Neuronal stem cell (in vitro differentiated cells): ENCODE results near the gene TSPYL6.
"Not testable (repeated sequence)": the region's sequence is repeated elsewhere in the genome, so short reads cannot be mapped to it uniquely, and the experiment has no call there.

Source experiments
- DNase-seq: peaks from one replicate; pipeline ENCODE4 v3.0.0-alpha.2; 2013; ENCODE audit warnings: low spot score
- H2AFZ ChIP-seq: one replicate; pipeline ENCODE4 v1.6.1; 2013; ENCODE audit warnings: mild to moderate bottlenecking, low read length, inconsistent platforms
- H2AK5ac ChIP-seq: 2 replicates; pipeline ENCODE4 v1.6.1; 2013; ENCODE audit warnings: low read depth, mild to moderate bottlenecking, inconsistent platforms, low read length, moderate library complexity, mixed read lengths
- H2BK120ac ChIP-seq: 2 replicates; pipeline ENCODE4 v1.6.1; 2013; ENCODE audit warnings: low read depth, mild to moderate bottlenecking, inconsistent platforms, low read length, moderate library complexity, mixed read lengths
- H2BK12ac ChIP-seq: one replicate; pipeline ENCODE4 v1.6.1; 2013; ENCODE audit warnings: low read length, inconsistent platforms
- H2BK15ac ChIP-seq: 2 replicates; pipeline ENCODE4 v1.6.1; 2013; ENCODE audit warnings: mild to moderate bottlenecking, low read length, inconsistent platforms, mixed read lengths
- H2BK5ac ChIP-seq: one replicate; pipeline ENCODE4 v1.6.1; 2013; ENCODE audit warnings: inconsistent platforms, mild to moderate bottlenecking, low read length, moderate library complexity
- H3K14ac ChIP-seq: one replicate; pipeline ENCODE4 v1.6.1; 2013; ENCODE audit warnings: low read length, inconsistent platforms
- H3K18ac ChIP-seq: 2 replicates; pipeline ENCODE4 v1.6.1; 2013; ENCODE audit warnings: low read length, inconsistent platforms
- H3K23ac ChIP-seq: 2 replicates; pipeline ENCODE4 v1.6.1; 2013; ENCODE audit warnings: low read depth, mild to moderate bottlenecking, mixed read lengths, low read length, inconsistent platforms; ENCODE audit not compliant: poor library complexity
- H3K27ac ChIP-seq: replicated peaks from 3 replicates; pipeline ENCODE4 v1.5.1; 2013; ENCODE audit warnings: low read length, inconsistent platforms
- H3K27me3 ChIP-seq, 3 experiments: 2 replicates each; pipeline ENCODE4 v1.6.1; 2013; ENCODE audit warnings: low read length in 3 of 3, mild to moderate bottlenecking in 2 of 3, inconsistent platforms in 1 of 3, low read depth in 1 of 3, mixed read lengths in 1 of 3, moderate library complexity in 1 of 3; ENCODE audit not compliant: control insufficient read depth in 3 of 3, insufficient read depth in 3 of 3
- H3K36me3 ChIP-seq, 2 donors: replicated peaks in 1 of 2; 2 replicates each; pipeline ENCODE4 v1.6.1; 2013; ENCODE audit warnings: low read length in 2 of 2; ENCODE audit not compliant: control insufficient read depth in 2 of 2, insufficient read depth in 2 of 2
- H3K4ac ChIP-seq: 2 replicates; pipeline ENCODE4 v1.6.1; 2013; ENCODE audit warnings: inconsistent platforms, mild to moderate bottlenecking, low read length, moderate library complexity
- H3K4me1 ChIP-seq, 2 donors: 1 replicate in 1 of 2; 2 replicates in 1 of 2; pipeline ENCODE4 v1.6.1; 2013; ENCODE audit warnings: low read length in 2 of 2, low read depth in 1 of 2; ENCODE audit not compliant: control insufficient read depth in 2 of 2, insufficient read depth in 1 of 2
- H3K4me2 ChIP-seq: one replicate; pipeline ENCODE4 v1.6.1; 2013; ENCODE audit warnings: mild to moderate bottlenecking, low read length, inconsistent platforms; ENCODE audit not compliant: insufficient read depth, poor library complexity, severe bottlenecking
- H3K4me3 ChIP-seq, 2 donors: 2 replicates each; pipeline ENCODE4 v1.5.1; 2013; ENCODE audit warnings: low read length in 2 of 2, mild to moderate bottlenecking in 2 of 2, inconsistent platforms in 1 of 2, moderate library complexity in 1 of 2
- H3K79me1 ChIP-seq: one replicate; pipeline ENCODE4 v1.6.1; 2013; ENCODE audit warnings: low read depth, mild to moderate bottlenecking, inconsistent platforms, low read length, moderate library complexity
- H3K9ac ChIP-seq: one replicate; pipeline ENCODE4 v1.6.1; 2013; ENCODE audit warnings: mild to moderate bottlenecking, low read depth, low read length, inconsistent platforms; ENCODE audit not compliant: poor library complexity
- H3K9me3 ChIP-seq, 2 donors: replicated peaks in 1 of 2; 2 replicates each; pipeline versions ENCODE3 to v1.6.1; 2013; ENCODE audit warnings: low read length in 2 of 2, mild to moderate bottlenecking in 2 of 2, inconsistent platforms in 1 of 2, low read depth in 1 of 2, mixed read lengths in 1 of 2, moderate library complexity in 1 of 2; ENCODE audit not compliant: control insufficient read depth in 2 of 2, insufficient read depth in 1 of 2
- H4K8ac ChIP-seq: one replicate; pipeline ENCODE4 v1.6.1; 2013; ENCODE audit warnings: low read depth, mild to moderate bottlenecking, inconsistent platforms, low read length, moderate library complexity
- H4K91ac ChIP-seq: one replicate; pipeline ENCODE4 v1.6.1; 2013; ENCODE audit warnings: low read length, low read depth, mild to moderate bottlenecking, inconsistent platforms; ENCODE audit not compliant: poor library complexity
- WGBS, 2 donors: extraction: QIAGEN DNeasy Blood & Tissue Kit; methylation state at CpG; one replicate each; pipeline ENCODE4 v1.1.7; 2013; ENCODE audit warnings: missing lambda C conversion rate in 2 of 2, mixed read lengths in 1 of 2; ENCODE audit not compliant: insufficient read length in 2 of 2, insufficient replicate concordance in 1 of 2; ENCODE audit errors: extremely low coverage in 2 of 2; 5-methylcytosine and 5-hydroxymethylcytosine counted together

Gene TSPYL6

GRCh38 chr2:54265081-54265480 lies 9.1 kb upstream of the TSPYL6 start:
- H3K27ac ChIP-seq, H3K79me1 ChIP-seq, H3K14ac ChIP-seq, H2BK12ac ChIP-seq, H3K18ac ChIP-seq, H2AFZ ChIP-seq, H3K27me3 ChIP-seq, H3K4ac ChIP-seq, H3K4me1 ChIP-seq, H2BK15ac ChIP-seq, H2AK5ac ChIP-seq, DNase-seq, H4K91ac ChIP-seq, H3K4me2 ChIP-seq, H3K9ac ChIP-seq, H4K8ac ChIP-seq, H3K23ac ChIP-seq, H2BK5ac ChIP-seq, H3K4me3 ChIP-seq, H3K36me3 ChIP-seq, H3K9me3 ChIP-seq, H2BK120ac ChIP-seq: not testable (repeated sequence)
- WGBS, 2 donors: no CpG with 5 or more reads among the region's 1 CpG

DNA sequence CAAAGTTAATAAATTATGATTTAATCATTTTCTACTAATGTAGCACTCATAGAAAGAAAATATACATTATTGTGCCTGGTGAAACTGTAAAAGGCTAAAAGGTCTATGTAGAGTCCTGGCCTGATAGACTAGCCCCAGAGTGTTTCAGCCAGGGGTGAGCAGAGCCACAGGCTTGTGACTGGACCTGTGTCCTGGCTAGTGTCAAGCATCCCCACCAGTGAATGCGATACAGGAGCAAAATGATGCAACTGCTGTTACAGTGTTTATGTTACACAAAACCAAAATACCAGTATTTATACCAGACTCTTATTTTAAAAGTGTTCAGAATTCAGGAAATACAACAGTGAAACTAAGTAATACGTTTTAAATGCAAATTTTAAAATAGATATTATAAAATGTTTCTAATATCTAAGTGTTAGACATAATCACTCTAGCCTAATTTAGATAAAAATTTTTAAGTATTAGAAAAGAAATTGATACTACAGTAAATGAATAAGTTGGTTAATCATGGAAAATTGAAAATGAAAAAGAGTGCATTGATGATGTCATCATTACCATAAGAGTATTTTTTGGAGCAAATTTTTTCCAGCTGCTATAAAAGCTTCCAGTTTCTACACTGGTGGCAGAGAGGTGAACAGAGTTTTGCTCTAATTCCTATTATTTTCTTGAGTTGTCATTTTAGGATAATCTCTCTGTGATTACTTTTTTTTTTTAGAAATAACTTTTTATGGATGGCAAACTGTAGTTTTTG lies 6.2 kb upstream of the TSPYL6 start:
- WGBS, 2 donors: no CpG with 5 or more reads among the region's 2 CpGs
- no peaks in the 10 kb centered on the region for H3K9me3 ChIP-seq
- H4K8ac ChIP-seq: no peak overlapping the region
- peaks cover 2 to 10% of the 10 kb centered on the region in 2 donors for H3K4me1 ChIP-seq
- no peak overlapping the region for H3K27ac ChIP-seq
- H3K23ac ChIP-seq: no peak overlapping the region
- H3K36me3 ChIP-seq: no peaks in the 10 kb centered on the region
- H3K9ac ChIP-seq: no peak overlapping the region
- H2BK5ac ChIP-seq: no peak overlapping the region
- no peak overlapping the region for H2AFZ ChIP-seq
- peaks cover 1% of the 10 kb centered on the region for H3K79me1 ChIP-seq
- no peak overlapping the region for H3K4ac ChIP-seq
- H2BK12ac ChIP-seq: no peak overlapping the region
- no peak for DNase-seq
- no peak overlapping the region for H3K14ac ChIP-seq
- H3K4me2 ChIP-seq: no peak overlapping the region
- H2BK120ac ChIP-seq: no peak overlapping the region
- H4K91ac ChIP-seq: no peak overlapping the region
- no peak overlapping the region for H3K18ac ChIP-seq
- H2AK5ac ChIP-seq: no peak overlapping the region
- no peak overlapping the region for H3K4me3 ChIP-seq
- H3K27me3 ChIP-seq: no peaks in the 10 kb centered on the region
- H2BK15ac ChIP-seq: no peak overlapping the region

- Histone ChIP-seq H3K4me3 (no peak overlapping the region), H3K36me3 (no peaks in the 10 kb centered on the region), H3K18ac (no peak overlapping the region), H2AFZ (no peak overlapping the region), H3K79me1 (peaks cover 1% of the 10 kb centered on the region), H3K27me3 (no peaks in the 10 kb centered on the region), H3K27ac (no peak overlapping the region), H3K4me1 (peaks cover 2 to 10% of the 10 kb centered on the region in 2 donors), H2AK5ac (no peak overlapping the region), H4K91ac (no peak overlapping the region), H3K9ac (no peak overlapping the region), H3K4ac (no peak overlapping the region), H2BK15ac (no peak overlapping the region), H3K14ac (no peak overlapping the region), H3K9me3 (no peaks in the 10 kb centered on the region), H2BK120ac (no peak overlapping the region), H4K8ac (no peak overlapping the region), H3K23ac (no peak overlapping the region), H2BK12ac (no peak overlapping the region), H2BK5ac (no peak overlapping the region), H3K4me2 (no peak overlapping the region)
- no peak for DNase-seq
- no CpG with 5 or more reads among the region's 2 CpGs for WGBS, 2 donors
Measured at GRCh38 chr2:54261537-54261936, 5.5 kb upstream of the TSPYL6 start.

DNA sequence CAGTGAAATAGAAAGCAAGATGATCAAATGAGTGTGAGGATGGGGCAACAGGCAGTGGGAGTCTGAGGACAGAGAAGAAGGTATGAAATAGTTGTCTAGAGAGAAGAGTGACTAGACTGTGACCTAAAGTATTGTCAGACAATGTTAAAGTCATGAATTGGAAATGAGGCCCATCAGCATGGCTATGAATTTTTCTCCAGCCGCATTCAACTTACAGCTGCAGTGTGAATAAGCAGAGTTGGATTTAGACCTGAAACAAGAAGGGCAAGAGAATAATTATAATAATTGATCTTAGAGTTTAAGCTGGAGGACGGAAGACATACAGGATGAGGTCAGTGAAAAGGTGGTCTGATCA lies 4.2 kb upstream of the TSPYL6 start:
- DNase-seq: no peak
- Histone ChIP-seq H3K23ac (no peak overlapping the region), H3K27ac (no peak overlapping the region), H3K36me3 (no peaks in the 10 kb centered on the region), H3K18ac (no peak overlapping the region), H3K27me3 (no peaks in the 10 kb centered on the region), H4K91ac (no peak overlapping the region), H3K4me3 (no peak overlapping the region), H4K8ac (no peak overlapping the region), H3K9me3 (no peaks in the 10 kb centered on the region), H2AK5ac (no peak overlapping the region), H3K14ac (no peak overlapping the region), H3K4ac (no peak overlapping the region), H3K4me1 (peaks cover 2 to 10% of the 10 kb centered on the region in 2 donors), H2AFZ (no peak overlapping the region), H2BK15ac (no peak overlapping the region), H3K4me2 (no peak overlapping the region), H2BK12ac (no peak overlapping the region), H2BK120ac (no peak overlapping the region), H2BK5ac (no peak overlapping the region), H3K79me1 (peaks cover 1% of the 10 kb centered on the region), H3K9ac (no peak overlapping the region)
- WGBS, 2 donors: no CpG with 5 or more reads among the region's 2 CpGs
